Inflammatory macrophage treated with lipopolysaccharide for 4 hours (primary cell): Measurements from ENCODE around the gene RNF14.
A peak's percentile ranks its signal among the peaks of the same experiment; 100 is the strongest.
"Not testable (repeated sequence)": the region's sequence is repeated elsewhere in the genome, so short reads cannot be mapped to it uniquely, and the experiment has no call there.

ENCODE experiments used
- DNase-seq: peaks from one replicate; pipeline ENCODE4 v3.0.0-alpha.2; 2020

The RNF14 gene, protein sequence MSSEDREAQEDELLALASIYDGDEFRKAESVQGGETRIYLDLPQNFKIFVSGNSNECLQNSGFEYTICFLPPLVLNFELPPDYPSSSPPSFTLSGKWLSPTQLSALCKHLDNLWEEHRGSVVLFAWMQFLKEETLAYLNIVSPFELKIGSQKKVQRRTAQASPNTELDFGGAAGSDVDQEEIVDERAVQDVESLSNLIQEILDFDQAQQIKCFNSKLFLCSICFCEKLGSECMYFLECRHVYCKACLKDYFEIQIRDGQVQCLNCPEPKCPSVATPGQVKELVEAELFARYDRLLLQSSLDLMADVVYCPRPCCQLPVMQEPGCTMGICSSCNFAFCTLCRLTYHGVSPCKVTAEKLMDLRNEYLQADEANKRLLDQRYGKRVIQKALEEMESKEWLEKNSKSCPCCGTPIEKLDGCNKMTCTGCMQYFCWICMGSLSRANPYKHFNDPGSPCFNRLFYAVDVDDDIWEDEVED

DNA sequence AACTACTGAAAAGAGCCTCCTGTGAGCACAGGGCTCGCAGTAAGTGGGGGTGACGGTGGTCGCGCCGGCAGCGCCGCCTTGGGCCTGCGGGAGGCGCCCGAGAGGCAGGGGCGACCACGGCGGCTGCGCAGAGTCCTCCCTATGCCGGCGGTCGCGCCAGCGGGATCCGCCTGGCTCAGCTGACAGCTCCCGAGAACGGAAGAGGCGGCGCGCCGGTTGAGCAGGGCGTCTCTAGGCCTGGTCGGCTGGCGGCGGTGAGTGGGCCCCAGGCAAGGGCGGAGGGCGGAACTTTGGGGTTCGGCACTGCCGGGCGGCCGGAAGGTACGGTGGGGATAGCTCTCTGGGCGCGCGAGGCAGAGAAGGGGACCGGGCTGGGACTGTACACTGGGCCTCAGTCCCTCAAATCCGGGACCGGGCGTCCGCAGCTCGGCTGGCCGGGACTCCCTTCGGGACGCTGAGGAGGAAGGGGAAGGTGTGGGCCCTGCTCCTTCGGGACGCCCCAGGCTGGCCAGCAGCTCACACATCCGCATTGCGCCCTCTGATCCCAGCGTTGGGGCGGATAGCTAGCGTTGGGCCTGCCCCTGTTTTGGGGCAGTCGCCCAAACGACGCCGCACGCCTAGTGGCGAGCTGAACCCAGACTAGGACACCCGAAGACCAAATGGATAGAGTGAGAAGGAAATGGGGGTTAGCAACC is at the start of gene RNF14:
Gene RNF14 (plus strand): TSS at position 192 of the 695 bp plus-strand sequence. CDS start 4,484 bp downstream, outside the sequence.
- peak; percentile 97 for DNase-seq

DNA sequence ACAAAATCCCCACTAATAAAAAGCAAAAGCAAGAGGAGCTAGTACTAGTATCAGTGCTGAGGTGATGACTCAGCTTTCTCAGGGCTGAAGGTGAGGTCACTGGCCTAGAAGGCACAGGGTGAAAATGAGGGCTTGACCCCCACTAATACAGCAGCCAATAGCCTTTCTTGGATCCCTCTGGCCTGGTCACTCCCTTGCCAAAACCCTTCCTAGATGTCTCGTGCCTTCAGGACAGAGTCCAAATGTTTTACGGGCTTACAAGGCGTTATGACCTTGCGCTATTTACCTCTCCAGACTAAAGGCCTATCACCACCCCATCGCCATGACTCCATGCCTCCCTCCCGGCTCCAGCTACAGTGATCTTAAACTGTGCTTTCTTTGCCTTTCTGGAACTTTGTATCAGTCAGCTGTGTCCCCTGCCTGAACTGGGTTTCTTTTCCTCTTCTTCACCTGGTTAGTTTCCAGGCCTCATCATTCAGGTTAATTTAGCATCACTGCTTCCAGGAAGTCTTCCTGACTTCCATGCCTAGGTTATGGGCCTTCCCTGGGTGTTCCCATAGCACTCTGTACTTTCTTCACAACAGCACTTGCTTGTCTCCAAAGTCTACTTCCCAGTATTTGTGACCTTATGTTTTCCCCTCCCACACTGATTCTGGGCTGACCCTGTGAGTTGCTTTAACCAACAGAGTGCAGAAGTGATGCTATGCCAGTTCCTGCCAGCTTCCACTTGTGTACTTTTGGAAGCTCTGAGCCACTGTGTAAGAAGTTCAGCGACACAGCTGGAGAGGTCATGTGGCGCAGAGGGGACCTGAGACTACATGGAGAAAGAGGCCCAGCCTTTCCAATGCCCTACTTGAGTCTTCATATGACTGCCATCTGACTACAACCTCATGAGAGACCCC is 49.4 kb upstream of the RNF14 start:
- peak; percentile 80 for DNase-seq

DNA sequence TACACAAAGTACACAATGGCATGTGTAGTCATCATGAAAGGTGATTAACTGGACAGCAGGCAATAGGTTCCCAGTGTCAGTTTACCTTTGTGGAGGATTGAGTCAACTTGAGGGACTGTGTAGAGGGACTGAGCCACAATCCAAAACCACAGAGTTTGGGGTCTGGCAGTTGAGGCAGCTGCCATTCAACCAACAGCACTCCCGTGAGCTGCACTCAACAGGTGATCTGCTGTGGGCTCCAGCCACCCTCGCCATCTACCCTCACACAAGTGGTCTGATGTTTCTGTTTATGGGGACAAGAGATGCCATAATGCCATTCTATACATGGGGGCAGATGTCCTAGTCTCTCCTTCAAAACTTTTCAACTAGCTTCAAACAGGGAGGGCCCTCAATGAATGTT is 48.1 kb upstream of the RNF14 start:
- no peak for DNase-seq

DNA sequence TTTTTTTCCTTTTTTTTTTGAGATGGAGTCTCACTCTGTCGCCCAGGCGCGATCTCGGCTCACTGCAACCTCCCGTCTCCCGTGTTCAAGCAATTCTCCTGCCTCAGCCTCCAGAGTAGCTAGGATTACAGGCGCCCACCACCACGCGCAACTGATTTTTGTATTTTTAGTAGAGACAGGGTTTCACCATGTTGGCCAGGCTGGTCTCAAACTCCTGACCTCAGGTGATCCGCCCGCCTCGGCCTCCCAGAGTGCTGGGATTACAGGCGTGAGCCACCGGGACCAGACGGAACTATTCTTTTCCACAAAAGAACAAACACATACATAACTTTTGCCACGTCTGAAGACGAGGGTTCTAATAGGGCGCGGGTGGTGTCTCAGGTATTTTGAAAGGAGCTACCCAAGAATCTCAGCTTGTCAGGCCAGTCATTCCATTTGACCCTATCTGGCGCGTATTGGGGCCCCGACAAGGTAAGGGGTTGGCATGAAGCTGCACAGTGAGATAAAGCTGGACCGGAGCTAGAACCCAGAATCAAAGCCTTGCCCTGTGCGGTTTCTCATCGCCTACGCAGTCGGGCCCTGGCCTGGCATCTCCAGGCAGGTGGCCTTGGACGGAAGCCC is 46.0 kb upstream of the RNF14 start:
- DNase-seq: not testable (repeated sequence)

DNA sequence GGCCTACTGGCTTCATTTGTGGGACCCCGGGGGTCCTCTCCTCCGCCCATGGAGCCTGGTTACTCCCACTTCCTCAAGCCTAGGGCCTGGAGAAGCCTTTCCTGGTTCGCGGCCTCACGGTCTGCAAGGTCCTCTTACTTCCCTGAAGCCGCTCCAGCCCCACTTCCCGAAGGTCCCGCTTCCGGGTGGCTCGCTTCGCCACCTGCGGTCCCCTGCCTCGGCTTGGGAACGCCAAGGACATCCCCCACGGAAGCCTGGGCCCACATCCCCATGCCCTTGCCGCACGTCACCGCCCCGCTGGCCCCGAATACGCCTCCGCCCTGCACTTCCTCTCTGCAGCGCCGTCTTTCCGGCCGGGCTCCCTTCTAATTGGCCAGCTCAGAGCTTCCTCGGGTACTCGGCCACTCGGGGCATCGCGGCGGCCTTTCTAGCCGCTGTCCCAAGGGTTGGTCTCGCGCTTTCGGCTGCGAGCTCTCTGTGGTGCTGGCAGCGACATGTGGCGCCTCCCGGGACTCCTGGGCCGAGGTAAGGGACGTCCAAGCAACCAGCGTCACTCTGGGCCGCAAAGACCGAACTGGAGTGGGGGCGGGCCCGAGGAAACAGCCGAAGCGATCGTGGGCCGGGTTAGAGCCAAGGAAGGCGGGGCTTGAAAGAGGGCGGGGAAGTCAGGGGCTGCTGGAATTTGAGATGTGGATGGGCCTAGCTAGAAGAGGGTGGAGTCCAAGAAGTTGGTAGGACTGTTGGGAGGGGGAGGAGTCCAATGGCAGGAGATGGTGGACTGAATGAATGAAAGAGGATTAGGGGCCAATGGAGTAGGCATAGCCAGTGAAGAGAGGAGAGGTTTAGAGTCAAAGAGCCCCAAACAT is 45.2 kb upstream of the RNF14 start, which contains the start of gene DELE1:
Gene DELE1 (plus strand): TSS at position 424 of the 866 bp plus-strand sequence. CDS start 71 bp downstream, at position 495.
- peak; percentile 96 for DNase-seq

DNA sequence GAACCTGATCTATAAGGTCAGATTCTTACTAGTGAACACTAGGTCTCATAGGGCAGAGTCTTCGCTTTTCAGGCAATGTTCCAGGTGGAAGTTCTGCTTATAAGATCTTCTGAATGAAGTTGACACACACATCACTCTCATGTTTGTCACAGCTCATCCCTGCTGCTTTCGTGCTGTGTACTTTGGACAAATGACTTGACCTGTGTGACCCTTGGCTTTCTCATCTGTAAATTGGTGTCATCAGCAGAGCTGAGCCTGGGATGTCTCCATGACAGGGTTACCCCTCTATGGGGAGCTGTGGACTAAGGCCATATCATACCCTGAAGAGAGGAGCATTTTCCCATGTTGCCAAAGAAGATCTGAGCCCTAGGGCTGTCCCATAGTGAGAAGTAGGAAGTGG is 42.5 kb upstream of the RNF14 start:
- DNase-seq: no peak

DNA sequence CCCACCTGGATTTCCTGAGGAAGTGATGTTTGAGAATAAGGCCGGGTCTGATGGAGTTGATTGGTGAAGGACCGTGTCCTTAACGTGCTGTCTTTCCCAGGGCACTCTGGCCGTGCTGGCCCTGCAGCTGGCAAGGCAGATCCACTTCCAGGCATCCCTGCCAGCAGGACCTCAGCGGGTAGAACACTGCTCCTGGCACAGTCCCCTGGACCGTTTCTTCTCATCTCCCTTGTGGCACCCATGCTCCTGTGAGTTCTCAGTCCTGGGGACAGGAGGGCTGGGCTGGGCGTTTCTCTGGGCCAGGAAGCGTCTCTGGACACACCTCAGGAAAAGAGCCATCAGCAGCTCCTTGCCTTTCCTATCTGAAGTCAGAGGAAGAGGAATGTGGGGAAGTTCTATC is 40.9 kb upstream of the RNF14 start:
- DNase-seq: no peak

DNA sequence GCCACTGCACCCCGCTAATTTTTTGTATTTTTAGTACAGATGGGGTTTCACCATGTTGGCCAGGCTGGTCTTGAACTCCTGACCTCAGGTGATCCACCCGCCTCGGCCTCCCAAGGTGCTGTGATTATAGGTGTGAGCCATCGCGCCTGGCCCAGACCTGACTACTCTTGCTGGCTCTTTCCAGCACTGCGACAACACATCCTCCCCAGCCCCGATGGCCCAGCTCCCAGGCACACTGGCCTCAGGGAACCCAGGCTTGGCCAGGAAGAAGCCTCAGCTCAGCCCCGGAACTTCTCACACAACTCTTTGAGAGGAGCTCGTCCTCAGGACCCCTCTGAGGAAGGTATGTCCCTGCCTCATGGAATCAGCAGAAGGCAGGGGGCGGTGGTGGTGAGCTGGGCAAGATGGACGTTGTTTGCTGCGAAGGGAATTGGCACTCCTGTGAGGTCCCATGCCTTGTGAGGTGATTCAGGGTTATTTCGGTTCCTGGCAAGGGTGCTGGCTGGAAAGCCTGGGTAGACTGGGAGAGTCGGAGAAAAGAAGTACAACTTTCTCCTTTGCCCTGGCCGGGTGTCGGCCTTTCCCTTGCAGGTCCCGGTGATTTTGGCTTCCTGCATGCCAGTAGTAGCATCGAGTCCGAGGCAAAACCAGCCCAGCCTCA is 39.4 kb upstream of the RNF14 start:
- DNase-seq: no peak

DNA sequence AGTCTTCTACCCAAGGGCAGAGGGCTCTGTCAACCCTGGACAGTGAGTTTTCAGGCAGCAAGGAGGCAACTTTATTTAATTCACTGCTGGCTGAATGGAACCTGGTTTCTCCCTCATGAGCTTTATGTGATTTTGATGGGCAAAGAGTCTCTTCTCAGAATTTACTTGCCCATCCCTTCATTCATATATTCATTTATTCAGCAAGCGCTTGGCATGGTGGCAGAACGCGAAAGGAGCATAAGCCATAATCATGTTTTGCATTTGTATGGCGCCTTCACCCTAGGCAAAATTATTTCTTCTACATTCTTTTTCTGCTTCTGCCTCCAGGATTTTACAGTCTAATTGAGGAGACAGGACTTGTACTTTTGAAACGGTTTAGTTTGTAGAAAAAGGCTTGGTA is 37.2 kb upstream of the RNF14 start:
- DNase-seq: no peak

DNA sequence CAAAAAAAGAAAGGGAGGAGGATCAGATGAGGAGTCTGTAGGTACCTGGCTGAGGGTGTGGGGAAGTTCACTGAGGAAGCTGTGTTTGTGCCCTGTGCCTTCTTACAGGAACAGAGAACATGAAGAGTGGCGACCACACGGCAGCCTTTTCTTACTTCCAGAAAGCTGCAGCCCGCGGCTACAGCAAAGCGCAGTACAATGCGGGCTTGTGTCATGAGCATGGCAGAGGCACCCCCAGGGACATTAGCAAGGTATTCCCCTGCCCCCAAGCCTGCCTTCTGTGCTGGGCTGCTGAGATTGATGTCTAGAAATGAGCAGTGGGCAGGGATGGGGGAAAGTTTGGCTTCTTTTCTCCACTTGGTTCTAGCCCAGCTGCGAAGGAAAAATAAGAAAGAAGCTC is 35.8 kb upstream of the RNF14 start:
- no peak for DNase-seq

DNA sequence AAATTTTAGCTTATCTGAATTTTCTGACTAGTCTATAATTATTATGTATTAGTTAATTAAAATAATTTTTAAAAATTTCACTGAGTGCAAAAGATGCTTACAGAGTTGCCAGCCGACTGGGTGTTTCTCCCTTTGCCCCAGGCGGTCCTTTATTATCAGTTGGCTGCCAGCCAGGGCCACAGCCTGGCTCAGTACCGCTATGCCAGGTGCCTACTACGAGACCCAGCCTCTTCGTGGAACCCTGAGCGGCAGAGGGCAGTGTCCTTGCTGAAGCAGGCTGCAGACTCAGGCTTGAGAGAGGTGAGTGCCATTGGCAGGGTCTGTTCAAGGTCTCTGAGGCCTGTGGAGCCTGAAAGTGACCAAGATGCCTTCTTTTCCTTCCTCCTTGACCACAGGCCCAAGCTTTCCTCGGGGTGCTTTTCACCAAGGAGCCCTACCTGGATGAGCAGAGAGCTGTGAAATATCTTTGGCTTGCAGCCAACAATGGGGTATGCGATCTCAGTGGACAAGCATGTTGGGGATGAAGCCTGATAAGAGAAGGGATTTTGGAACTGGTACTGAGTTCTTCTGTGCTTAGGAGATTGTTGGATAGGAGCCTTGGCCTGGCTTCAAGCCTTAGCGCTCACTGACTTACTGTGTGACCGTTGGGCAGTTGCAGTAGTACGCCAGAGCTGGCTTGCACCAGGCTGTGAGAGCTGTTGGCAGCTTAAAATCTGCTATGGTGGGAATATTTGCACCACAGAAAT is 34.6 kb upstream of the RNF14 start:
- DNase-seq: no peak

DNA sequence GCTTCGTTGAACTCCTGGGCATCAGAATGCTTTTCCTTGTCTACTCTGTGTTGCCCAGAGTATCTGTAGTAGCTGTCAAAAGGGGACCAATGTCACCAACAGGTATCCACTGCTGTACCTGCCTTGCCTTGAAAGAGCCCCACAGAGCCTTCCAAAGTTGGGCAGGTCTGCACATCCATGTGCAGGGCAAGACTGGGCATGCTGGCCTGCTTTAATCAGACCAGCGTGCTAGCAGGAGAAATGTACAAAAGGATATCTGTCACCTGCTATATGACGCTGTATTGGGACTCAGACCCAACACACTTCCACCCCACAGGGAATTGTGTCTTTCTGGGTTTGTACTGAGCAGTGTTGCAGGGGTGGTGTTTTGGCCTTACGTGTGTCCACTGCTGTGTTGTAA is 33.4 kb upstream of the RNF14 start:
- no peak for DNase-seq

DNA sequence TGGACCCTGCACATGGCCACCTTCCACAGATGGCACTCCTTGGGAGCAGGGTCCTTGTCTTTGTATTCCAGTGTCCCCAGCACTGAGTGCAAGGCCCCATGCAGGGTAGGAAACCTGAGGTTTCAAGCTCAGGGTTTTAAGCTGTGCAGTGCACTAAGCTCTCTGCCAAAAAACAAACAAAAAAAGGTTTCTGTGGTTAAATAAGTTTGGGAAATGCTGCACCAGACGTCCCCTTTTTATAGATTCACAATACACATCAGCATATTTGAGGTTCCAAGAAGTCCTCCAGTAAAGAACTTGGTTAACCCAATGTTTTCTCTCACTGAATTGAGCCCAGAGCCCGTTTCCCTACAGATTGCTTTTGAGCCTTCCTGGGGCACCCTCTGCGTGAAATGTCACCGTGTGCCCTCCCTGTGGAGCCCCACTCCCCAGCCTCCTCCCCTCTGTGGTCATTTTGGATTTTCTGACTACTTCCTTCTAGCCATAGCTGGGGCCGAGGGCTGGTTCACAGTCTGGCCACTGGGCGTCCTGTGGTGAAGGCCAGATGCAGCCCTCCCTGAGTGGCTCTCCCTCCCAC is 28.1 kb upstream of the RNF14 start:
- peak; percentile 47 for DNase-seq

DNA sequence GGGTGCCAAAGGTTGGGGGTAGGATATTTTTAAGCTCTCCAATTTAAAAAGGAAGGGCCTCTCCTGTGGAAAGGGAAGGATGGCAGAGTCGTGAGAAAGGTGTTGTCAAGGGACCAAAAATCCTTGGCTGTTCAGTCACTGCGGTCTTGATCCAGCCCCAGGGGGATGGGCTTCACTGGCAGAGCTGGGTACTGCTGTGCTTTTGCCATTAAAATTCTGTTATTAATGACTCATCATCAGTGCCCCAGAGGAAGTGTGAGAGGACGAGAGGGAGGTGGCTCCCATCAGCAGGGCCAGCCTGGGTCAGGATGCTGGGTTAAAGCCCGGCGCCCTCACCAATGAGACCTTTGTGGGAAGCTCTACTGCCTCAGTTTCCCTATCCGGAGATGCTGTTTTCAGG is 27.6 kb upstream of the RNF14 start:
- DNase-seq: peak; percentile 24

DNA sequence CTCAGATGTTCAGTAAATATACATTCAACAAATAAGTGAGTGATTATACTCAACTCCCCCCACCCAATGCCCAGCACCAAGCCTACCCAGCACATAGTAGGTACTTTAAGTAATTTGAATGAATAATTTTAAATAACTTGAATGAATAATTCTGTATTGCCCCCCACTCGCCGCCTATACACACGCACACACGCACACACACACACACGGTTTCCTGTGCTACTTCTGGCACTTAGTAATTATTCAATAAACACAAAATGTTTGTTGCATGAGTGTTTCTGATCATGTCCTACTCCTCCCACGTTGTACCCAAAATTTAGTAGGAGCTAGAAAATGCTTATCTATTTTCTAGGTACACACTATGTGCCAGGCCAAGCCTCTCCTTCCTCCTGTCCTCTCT is 27.1 kb upstream of the RNF14 start:
- no peak for DNase-seq

DNA sequence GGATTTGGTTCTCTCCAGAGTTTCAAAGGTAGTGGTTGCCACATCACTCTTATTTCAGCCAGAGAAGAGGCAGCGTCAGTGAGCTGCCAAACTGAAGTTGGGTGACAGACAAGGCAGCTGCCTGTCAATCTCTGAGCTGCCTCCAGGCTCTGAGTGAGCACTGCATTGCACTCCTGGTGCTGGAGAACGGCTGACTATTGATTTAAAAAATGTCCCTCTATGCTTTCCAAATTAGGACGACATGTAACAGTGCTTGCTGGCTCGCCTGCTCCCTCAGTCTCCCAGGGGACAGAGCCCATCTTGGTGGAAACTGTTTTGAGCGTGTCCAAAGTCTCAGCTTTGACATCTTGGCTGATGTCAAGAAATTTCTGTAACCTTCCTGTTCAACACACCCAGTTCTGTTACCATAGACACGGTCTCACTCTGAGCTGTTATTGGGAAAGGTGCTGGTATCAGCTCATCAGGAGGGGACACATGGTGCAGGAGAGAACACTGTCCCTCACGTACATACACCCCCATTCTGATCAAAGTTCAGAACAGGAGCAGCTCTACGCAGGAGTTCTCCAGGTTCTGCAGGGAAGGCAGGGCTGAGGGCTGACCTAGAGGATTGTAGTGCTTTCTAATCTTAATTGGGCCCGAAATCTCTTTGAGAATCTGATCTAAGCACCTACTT is 26.6 kb upstream of the RNF14 start:
- no peak for DNase-seq

DNA sequence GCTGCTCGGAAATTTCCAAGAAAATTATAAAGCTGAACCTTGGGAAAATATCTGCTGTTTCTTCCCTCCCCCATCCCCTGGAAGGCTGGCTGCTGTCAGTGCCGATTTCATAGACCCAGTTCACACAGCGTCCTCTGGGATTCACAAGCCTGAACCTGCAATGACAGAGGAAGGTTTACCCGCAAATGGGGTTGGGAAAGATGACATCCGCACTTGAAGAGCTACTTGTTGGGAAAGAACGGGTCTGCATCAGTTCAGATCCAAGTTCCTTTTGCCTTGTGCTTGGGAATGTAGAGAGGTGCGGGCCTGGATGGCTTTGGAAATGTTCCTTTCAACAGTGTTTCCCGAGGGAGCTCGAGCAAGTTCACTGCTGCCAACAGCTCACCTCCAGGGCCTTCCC is 24.8 kb upstream of the RNF14 start:
- DNase-seq: no peak

DNA sequence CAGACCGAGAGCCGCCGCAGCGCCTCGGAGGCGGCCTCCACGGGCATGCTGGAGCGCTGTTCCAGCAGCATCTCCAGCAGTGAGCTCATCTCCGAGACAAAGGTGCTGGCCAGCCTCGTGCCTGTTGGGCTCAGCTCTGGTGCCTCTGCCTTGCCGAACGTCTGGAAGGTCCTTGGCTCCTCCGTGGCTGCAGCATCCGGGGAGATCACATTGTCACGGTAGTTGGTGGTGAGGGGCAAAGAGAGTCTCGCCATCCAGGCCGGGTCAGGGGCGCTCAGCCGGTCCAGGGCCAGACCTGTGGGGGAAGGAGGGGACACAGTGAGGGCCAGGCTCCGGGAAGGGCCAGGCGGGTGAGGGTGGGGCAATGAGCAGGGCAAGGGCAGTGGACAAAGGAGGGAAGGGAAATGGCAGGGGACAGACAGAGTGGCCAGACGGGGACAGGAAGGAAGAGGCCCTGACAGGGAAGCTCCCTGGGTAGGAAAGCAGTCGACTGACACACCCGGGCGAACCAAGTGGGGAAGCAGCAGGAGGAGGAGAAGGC is 23.3 kb upstream of the RNF14 start:
- DNase-seq: peak; percentile 40

DNA sequence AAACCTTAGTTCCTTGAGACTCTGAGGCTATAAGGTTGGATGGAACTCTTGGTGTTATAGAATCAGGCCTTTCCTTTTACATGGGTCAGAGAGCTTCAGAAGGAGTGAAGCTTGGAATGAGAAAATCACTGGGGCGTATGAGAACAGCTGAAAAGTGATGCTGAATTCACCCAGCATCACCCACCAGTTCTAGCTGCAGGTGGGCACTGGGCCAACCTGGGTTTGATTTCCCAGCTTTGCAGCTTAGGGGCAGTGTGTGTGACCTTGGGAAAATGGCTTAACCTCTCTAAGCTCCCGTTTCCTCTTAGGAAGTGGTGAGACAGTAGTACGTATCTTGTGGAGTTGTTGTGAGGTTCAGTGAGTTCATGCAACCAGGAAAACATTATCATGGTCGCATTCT is 21.6 kb upstream of the RNF14 start:
- DNase-seq: no peak
